Liver (tissue), 9 donors: ENCODE measurements around the gene CCDC192. TPM values are rescaled to one million over a fixed set of nuclear protein-coding genes. Genes with fewer than 3 reads are reported as not detected.

ENCODE experiments used
- DNase-seq: peaks from one replicate; pipeline ENCODE4 v3.0.0-alpha.2; 2017; ENCODE audit warnings: low spot score
- H3K27ac ChIP-seq, 2 donors: one replicate each; pipeline ENCODE4 v1.7.0; 2013; ENCODE audit warnings: inconsistent platforms in 2 of 2, low read length in 2 of 2, control low read depth in 1 of 2, low read depth in 1 of 2, mild to moderate bottlenecking in 1 of 2
- H3K27me3 ChIP-seq, 4 donors: one replicate each; pipeline versions ENCODE4 v1.6.1 to v1.7.0; 2013; ENCODE audit warnings: low read length in 3 of 4, inconsistent platforms in 1 of 4, mild to moderate bottlenecking in 1 of 4, moderate library complexity in 1 of 4; ENCODE audit not compliant: control insufficient read depth in 4 of 4, insufficient read depth in 4 of 4
- H3K36me3 ChIP-seq, 4 donors: one replicate each; pipeline versions ENCODE4 v1.6.1 to v1.7.0; 2013; ENCODE audit warnings: low read length in 3 of 4, mild to moderate bottlenecking in 3 of 4, low read depth in 1 of 4, moderate library complexity in 1 of 4; ENCODE audit not compliant: control insufficient read depth in 4 of 4, insufficient read depth in 3 of 4
- H3K4me1 ChIP-seq, 4 donors: one replicate each; pipeline versions ENCODE4 v1.6.1 to v1.7.0; 2013; ENCODE audit warnings: low read length in 3 of 4, mild to moderate bottlenecking in 3 of 4, moderate library complexity in 1 of 4; ENCODE audit not compliant: control insufficient read depth in 4 of 4, insufficient read depth in 4 of 4
- H3K4me3 ChIP-seq, 3 donors: one replicate each; pipeline versions ENCODE4 v1.6.1 to v1.7.0; 2013; ENCODE audit warnings: low read length in 3 of 3, control low read depth in 1 of 3, low read depth in 1 of 3, mild to moderate bottlenecking in 1 of 3
- H3K9ac ChIP-seq, 2 donors: one replicate each; pipeline ENCODE4 v1.7.0; 2013; ENCODE audit warnings: low read length in 2 of 2, mild to moderate bottlenecking in 2 of 2, moderate library complexity in 2 of 2, control low read depth in 1 of 2, low read depth in 1 of 2
- H3K9me3 ChIP-seq, 4 donors: one replicate each; pipeline versions ENCODE4 v1.6.1 to v1.7.0; 2013; ENCODE audit warnings: low read length in 3 of 4; ENCODE audit not compliant: control insufficient read depth in 4 of 4
- CTCF ChIP-seq: fragments of 150-350 bp; IDR thresholded peaks from 2 replicates; pipeline ENCODE4 v1.5.1; 2017; ENCODE audit warnings: improper control_type of control experiment, low read depth, low read length; ENCODE audit not compliant: missing input control
- EGR1 ChIP-seq, 2 donors: IDR thresholded peaks; 2 replicates each; pipeline ENCODE4 v1.6.1; 2016 to 2018; ENCODE audit warnings: antibody characterized with exemption in 2 of 2, low read depth in 2 of 2
- FOXA1 ChIP-seq: IDR thresholded peaks from 2 replicates; pipeline ENCODE4 v1.6.1; 2016; ENCODE audit warnings: antibody characterized with exemption
- FOXA2 ChIP-seq: IDR thresholded peaks from 2 replicates; pipeline ENCODE4 v1.6.1; 2016; ENCODE audit warnings: antibody characterized with exemption
- GABPA ChIP-seq, 2 donors: IDR thresholded peaks in 1 of 2; conservative IDR thresholded peaks in 1 of 2; 2 replicates each; pipeline ENCODE4 v1.6.1; 2016; ENCODE audit warnings: antibody characterized with exemption in 2 of 2, mild to moderate bottlenecking in 1 of 2, moderate library complexity in 1 of 2
- HNF4A ChIP-seq, 2 donors: conservative IDR thresholded peaks; 2 replicates each; pipeline ENCODE4 v1.6.1; 2016; ENCODE audit warnings: antibody characterized with exemption in 2 of 2, mild to moderate bottlenecking in 2 of 2
- MAX ChIP-seq: IDR thresholded peaks from 2 replicates; pipeline ENCODE4 v1.6.1; 2016; ENCODE audit warnings: antibody characterized with exemption
- NR2F2 ChIP-seq: IDR thresholded peaks from 2 replicates; pipeline ENCODE4 v1.6.1; 2016; ENCODE audit warnings: antibody characterized with exemption
- RAD21 ChIP-seq, 2 donors: IDR thresholded peaks; 2 replicates each; pipeline ENCODE4 v1.6.1; 2016; ENCODE audit warnings: antibody characterized with exemption in 2 of 2, mild to moderate bottlenecking in 2 of 2
- REST ChIP-seq: IDR thresholded peaks from 2 replicates; pipeline ENCODE4 v1.6.1; 2016; ENCODE audit warnings: antibody characterized with exemption, mild to moderate bottlenecking
- RXRA ChIP-seq, 2 donors: IDR thresholded peaks; 2 replicates each; pipeline ENCODE4 v1.6.1; 2017 to 2018; ENCODE audit warnings: antibody characterized with exemption in 2 of 2, mild to moderate bottlenecking in 1 of 2
- YY1 ChIP-seq: IDR thresholded peaks from 2 replicates; pipeline ENCODE4 v1.6.1; 2016; ENCODE audit warnings: antibody characterized with exemption, mild to moderate bottlenecking
- WGBS: extraction: QIAGEN DNeasy Blood & Tissue Kit; methylation state at CpG from one replicate; pipeline ENCODE4 v1.1.7; 2013; 5-methylcytosine and 5-hydroxymethylcytosine counted together
- polyA plus RNA-seq, 2 donors: library from polyadenylated mRNA; stranded (reverse) in 1 of 2; unstranded in 1 of 2; fragments of 200-250 nt in 1 of 2; fragments of >200 nt in 1 of 2; fragmentation: Nextera tagmentation in 1 of 2; extraction: Ambion mirVana in 1 of 2; gene quantifications; one replicate each; pipeline versions ENCODE4 v1.2.1 to v1.2.3, GENCODE V29; 2013 to 2015
- total RNA-seq, 2 donors: library from RNA; depleted of rRNA; stranded (reverse); fragments of >200 nt; gene quantifications; one replicate each; pipeline ENCODE4 v1.2.3, GENCODE V29; 2014
- donor health status: healthy.
- donor health status: healthy.
- donor health status: healthy.
- donor health status: healthy.
- donor health status: healthy.

The CCDC192 gene
- total and polyA plus RNA-seq, 4 donors = not detected

- WGBS = 40% methylated on average over 3 of the region's 3 CpGs
- H3K4me1 ChIP-seq = no peaks in the 10 kb centered on the region
- H3K27ac ChIP-seq = no peak overlapping the region
- H3K9ac ChIP-seq = no peak overlapping the region
- H3K9me3 ChIP-seq = no peaks in the 10 kb centered on the region
- TF ChIP-seq REST (no peak), GABPA (IDR thresholded peaks at IDR 0.05 in 1 of 2, conservative IDR thresholded peaks at IDR 0.05 in 1 of 2) (no peak), MAX (no peak), FOXA2 (no peak), RAD21 (IDR thresholded peaks at IDR 0.05) (no peak), HNF4A (conservative IDR thresholded peaks at IDR 0.05) (no peak), YY1 (no peak), RXRA (IDR thresholded peaks at IDR 0.05) (no peak), NR2F2 (no peak), FOXA1 (no peak)
- no peak for DNase-seq
- H3K36me3 ChIP-seq = no peaks in the 10 kb centered on the region
- no peaks in the 10 kb centered on the region for H3K27me3 ChIP-seq
- no peak overlapping the region for H3K4me3 ChIP-seq
Observed at GRCh38 chr5:127959152-127959764, 256.1 kb downstream of the CCDC192 start.

GRCh38 chr5:127960270-127960691 lies 257.1 kb downstream of the CCDC192 start:
- no peak for DNase-seq
- no peak overlapping the region for H3K4me3 ChIP-seq
- H3K4me1 ChIP-seq = no peaks in the 10 kb centered on the region
- no peak for TF ChIP-seq RAD21 (IDR thresholded peaks at IDR 0.05)
- TF ChIP-seq FOXA2 = no peak
- peak; percentile 62 for TF ChIP-seq NR2F2
- no peak for TF ChIP-seq CTCF
- TF ChIP-seq REST = no peak
- TF ChIP-seq MAX = no peak
- TF ChIP-seq EGR1 (IDR thresholded peaks at IDR 0.05; ENCODE audit: low read depth in 2 of 2) = no peak
- H3K27me3 ChIP-seq = no peaks in the 10 kb centered on the region
- no peak overlapping the region for H3K27ac ChIP-seq
- no peaks in the 10 kb centered on the region for H3K9me3 ChIP-seq
- WGBS = 85% methylated on average over 1 of the region's 1 CpG
- no peak overlapping the region for H3K9ac ChIP-seq
- no peaks in the 10 kb centered on the region for H3K36me3 ChIP-seq
